ENCODE data around the gene PPP3CA.

DNA sequence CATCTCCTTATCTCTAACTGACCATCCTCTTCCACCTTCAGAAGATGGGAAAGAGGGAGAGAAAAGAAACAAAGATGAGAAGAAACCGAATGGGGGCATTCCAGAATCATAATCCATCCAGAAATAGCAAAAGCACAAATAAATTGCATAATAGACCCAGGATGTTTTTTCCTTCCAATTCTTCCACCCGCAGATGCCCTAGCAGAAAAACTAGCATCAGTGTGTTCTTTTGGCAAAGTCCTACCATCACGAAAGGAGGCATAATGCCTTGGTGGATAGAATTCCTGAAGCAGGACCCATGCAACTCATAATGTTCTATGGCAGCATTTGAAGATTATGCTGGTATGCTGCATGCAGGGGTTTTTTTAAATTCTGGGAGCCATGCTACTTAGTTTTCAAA lies 279.2 kb downstream of the PPP3CA start:
- TF ChIP-seq, protein P1, sequence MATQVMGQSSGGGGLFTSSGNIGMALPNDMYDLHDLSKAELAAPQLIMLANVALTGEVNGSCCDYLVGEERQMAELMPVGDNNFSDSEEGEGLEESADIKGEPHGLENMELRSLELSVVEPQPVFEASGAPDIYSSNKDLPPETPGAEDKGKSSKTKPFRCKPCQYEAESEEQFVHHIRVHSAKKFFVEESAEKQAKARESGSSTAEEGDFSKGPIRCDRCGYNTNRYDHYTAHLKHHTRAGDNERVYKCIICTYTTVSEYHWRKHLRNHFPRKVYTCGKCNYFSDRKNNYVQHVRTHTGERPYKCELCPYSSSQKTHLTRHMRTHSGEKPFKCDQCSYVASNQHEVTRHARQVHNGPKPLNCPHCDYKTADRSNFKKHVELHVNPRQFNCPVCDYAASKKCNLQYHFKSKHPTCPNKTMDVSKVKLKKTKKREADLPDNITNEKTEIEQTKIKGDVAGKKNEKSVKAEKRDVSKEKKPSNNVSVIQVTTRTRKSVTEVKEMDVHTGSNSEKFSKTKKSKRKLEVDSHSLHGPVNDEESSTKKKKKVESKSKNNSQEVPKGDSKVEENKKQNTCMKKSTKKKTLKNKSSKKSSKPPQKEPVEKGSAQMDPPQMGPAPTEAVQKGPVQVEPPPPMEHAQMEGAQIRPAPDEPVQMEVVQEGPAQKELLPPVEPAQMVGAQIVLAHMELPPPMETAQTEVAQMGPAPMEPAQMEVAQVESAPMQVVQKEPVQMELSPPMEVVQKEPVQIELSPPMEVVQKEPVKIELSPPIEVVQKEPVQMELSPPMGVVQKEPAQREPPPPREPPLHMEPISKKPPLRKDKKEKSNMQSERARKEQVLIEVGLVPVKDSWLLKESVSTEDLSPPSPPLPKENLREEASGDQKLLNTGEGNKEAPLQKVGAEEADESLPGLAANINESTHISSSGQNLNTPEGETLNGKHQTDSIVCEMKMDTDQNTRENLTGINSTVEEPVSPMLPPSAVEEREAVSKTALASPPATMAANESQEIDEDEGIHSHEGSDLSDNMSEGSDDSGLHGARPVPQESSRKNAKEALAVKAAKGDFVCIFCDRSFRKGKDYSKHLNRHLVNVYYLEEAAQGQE (IDR thresholded peaks at IDR 0.05; ENCODE audit: insufficient read depth in 1 of 2, low read depth in 2 of 2, low read length in 1 of 2), result no peak
- TF ChIP-seq, protein P2, sequence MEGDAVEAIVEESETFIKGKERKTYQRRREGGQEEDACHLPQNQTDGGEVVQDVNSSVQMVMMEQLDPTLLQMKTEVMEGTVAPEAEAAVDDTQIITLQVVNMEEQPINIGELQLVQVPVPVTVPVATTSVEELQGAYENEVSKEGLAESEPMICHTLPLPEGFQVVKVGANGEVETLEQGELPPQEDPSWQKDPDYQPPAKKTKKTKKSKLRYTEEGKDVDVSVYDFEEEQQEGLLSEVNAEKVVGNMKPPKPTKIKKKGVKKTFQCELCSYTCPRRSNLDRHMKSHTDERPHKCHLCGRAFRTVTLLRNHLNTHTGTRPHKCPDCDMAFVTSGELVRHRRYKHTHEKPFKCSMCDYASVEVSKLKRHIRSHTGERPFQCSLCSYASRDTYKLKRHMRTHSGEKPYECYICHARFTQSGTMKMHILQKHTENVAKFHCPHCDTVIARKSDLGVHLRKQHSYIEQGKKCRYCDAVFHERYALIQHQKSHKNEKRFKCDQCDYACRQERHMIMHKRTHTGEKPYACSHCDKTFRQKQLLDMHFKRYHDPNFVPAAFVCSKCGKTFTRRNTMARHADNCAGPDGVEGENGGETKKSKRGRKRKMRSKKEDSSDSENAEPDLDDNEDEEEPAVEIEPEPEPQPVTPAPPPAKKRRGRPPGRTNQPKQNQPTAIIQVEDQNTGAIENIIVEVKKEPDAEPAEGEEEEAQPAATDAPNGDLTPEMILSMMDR (IDR thresholded peaks at IDR 0.05), result no peak
- TF ChIP-seq POLR2AphosphoS5 (IDR thresholded peaks at IDR 0.05; ENCODE audit: low read depth, low read length), result no peak
- no peak for TF ChIP-seq SIN3A (IDR thresholded peaks at IDR 0.05; ENCODE audit: borderline replicate concordance, insufficient read depth, low read depth, low read length)
